ENCODE data around the gene MRPL24. TPM values are rescaled to one million over a fixed set of nuclear protein-coding genes. Genes with fewer than 3 reads are reported as not detected.

The MRPL24 gene
- total RNA-seq, 4 donors from 2014 or later, result 34.0 to 44.9 (median 41.5) TPM

GRCh38 chr1:156721131-156721530 lies 19.8 kb downstream of the MRPL24 start:
- no peak for DNase-seq (ENCODE audit: low spot score in 2 of 2)
- H3K4me3 ChIP-seq (ENCODE audit: low read depth, poor library complexity, severe bottlenecking), result no peak overlapping the region
- intact Hi-C loops (cut with DNase I; ENCODE audit: low total_unique reads), result no loop called here
- WGBS, 2 donors, result 78 to 88% methylated on average over 2 of the region's 2 CpGs
- TF ChIP-seq POLR2A (IDR thresholded peaks at IDR 0.05), result no peak
- TF ChIP-seq, protein P1, sequence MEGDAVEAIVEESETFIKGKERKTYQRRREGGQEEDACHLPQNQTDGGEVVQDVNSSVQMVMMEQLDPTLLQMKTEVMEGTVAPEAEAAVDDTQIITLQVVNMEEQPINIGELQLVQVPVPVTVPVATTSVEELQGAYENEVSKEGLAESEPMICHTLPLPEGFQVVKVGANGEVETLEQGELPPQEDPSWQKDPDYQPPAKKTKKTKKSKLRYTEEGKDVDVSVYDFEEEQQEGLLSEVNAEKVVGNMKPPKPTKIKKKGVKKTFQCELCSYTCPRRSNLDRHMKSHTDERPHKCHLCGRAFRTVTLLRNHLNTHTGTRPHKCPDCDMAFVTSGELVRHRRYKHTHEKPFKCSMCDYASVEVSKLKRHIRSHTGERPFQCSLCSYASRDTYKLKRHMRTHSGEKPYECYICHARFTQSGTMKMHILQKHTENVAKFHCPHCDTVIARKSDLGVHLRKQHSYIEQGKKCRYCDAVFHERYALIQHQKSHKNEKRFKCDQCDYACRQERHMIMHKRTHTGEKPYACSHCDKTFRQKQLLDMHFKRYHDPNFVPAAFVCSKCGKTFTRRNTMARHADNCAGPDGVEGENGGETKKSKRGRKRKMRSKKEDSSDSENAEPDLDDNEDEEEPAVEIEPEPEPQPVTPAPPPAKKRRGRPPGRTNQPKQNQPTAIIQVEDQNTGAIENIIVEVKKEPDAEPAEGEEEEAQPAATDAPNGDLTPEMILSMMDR (IDR thresholded peaks at IDR 0.05), result no peak

- TF ChIP-seq, protein P1 (IDR thresholded peaks at IDR 0.05), result no peak
- TF ChIP-seq POLR2A (IDR thresholded peaks at IDR 0.05), result no peak
- intact Hi-C loops (cut with DNase I; ENCODE audit: low total_unique reads), result no loop called here
- DNase-seq (ENCODE audit: low spot score in 2 of 2), result no peak
- no peak overlapping the region for H3K4me3 ChIP-seq (ENCODE audit: low read depth, poor library complexity, severe bottlenecking)
- 55 to 73% methylated on average over 4 of the region's 4 CpGs for WGBS, 2 donors
Observed at GRCh38 chr1:156717351-156717750, 23.5 kb downstream of the MRPL24 start.

- no peak overlapping the region for H3K4me3 ChIP-seq (ENCODE audit: low read depth, poor library complexity, severe bottlenecking)
- WGBS, 2 donors, result 77 to 81% methylated on average over 3 of the region's 3 CpGs
- DNase-seq (ENCODE audit: low spot score in 2 of 2), result no peak
- intact Hi-C loops (cut with DNase I; ENCODE audit: low total_unique reads), result no loop called here
- TF ChIP-seq POLR2A (IDR thresholded peaks at IDR 0.05), result no peak
- TF ChIP-seq, protein P1 (IDR thresholded peaks at IDR 0.05), result no peak
Observed at GRCh38 chr1:156714830-156715229, 26.1 kb downstream of the MRPL24 start.

DNA sequence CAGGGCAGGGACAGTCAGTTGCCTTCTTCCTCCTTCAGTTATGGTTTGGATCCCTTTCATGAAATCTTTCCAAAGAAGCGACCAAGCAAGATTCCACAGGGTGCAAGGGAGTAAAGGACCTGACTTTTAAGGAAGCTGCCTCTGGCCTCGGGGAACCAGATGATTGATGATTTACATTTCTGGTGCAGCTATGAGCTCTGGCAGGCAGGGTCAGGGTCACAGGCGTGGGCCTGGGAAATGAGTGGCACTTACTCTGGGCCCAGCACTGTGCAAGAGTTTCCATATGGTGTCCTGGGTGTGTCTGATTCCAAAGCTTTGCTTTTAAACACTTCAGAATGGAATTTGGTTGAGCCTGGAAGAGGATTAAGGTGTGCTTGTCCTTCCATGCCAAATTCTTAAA lies 28.3 kb downstream of the MRPL24 start:
- 20 to 29% methylated on average over 3 of the region's 3 CpGs for WGBS, 2 donors
- intact Hi-C loops (cut with DNase I; ENCODE audit: low total_unique reads), result no loop called here
- DNase-seq (ENCODE audit: low spot score in 2 of 2), result no peak
- H3K4me3 ChIP-seq (ENCODE audit: low read depth, poor library complexity, severe bottlenecking), result no peak overlapping the region
- TF ChIP-seq, protein P1 (IDR thresholded peaks at IDR 0.05), result no peak
- no peak for TF ChIP-seq POLR2A (IDR thresholded peaks at IDR 0.05)

DNA sequence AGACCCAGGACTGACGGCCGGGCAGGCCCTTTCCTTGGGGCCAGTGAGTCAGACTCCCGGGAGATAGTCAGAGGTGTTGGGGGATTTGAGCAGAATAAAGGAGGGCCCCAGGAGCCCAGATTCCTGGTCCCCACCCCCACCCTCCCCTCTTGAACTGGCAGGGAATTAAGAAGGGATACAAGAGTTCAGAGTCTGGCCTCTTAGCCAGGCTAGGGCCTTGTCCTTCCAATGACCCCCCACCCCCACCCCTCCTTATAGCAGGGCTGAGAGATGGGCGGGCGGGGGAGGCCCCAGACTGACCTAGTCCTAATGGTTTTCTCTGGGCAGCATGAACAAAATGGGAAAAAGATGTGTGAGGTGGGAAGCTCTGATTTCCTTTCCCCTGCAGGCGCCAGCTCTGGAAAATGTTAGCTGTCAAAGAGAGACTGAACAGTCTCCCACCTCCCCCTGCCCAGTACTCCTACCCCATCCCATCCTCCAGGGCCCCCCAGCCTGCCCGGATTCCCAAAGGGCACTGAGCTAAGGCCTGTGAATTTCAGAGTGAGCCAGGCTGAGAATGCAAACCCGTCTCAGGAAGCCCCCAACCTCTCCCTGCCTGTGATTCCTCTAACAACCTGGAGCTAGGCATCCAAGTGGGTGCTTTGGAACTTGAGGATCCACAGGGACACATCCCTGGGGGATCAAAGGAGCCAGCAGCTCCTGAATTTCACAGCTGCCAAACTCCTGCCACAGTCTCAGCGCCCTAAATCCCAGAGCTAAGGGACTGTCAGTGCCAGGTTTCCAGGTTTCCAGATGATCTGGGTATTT lies 29.7 kb downstream of the MRPL24 start:
- no peak for TF ChIP-seq POLR2A (IDR thresholded peaks at IDR 0.05)
- TF ChIP-seq, protein P1 (IDR thresholded peaks at IDR 0.05), result no peak
- no peak overlapping the region for H3K4me3 ChIP-seq (ENCODE audit: low read depth, poor library complexity, severe bottlenecking)
- WGBS, 2 donors, result 64% methylated on average over 9 of the region's 9 CpGs
- no peak for DNase-seq (ENCODE audit: low spot score in 2 of 2)
- intact Hi-C loops (cut with DNase I; ENCODE audit: low total_unique reads), result no loop called here
